CD4-positive, alpha-beta T cell treated with Interleukin-17A for 1 hour (primary cell): Measurements from ENCODE around the gene IRX1.

Experiments
- DNase-seq: peaks from one replicate; pipeline ENCODE4 v3.0.0-alpha.2; 2020

Gene IRX1

DNA sequence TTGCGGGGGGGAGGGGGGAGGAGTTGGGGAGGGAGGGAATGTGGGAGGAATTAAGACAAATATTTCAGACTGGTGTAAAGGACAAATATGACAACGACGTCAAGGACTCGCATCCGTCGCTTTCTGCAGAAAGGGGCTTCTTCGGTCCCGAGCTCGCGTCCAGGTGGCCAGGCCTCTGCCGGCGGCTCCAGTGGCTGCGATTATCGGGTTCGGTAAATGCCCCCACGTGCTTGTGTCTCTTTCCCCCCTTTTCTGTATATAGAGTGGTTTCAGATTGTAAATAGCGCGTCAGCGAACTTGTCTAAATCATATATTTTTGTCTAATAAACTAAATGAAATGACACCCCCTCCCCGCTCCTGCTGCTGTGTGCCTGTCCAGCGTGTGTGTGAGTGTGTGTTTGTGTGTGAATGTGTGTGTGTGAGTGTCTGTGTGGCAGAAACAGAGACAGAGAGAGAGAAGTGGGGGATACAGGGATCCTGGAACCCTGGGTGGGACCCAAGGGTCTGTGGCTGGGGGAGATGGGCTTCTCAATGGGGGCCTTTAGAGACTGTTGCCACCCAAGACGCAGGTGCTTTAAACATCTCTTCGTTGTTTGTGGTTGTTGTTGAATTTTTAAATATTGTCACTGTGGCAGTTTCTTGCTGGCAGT lies 5.6 kb downstream of the IRX1 start:
- no peak for DNase-seq

- no peak for DNase-seq
Measured at GRCh38 chr5:3601911-3602782, 6.5 kb downstream of the IRX1 start.

DNA sequence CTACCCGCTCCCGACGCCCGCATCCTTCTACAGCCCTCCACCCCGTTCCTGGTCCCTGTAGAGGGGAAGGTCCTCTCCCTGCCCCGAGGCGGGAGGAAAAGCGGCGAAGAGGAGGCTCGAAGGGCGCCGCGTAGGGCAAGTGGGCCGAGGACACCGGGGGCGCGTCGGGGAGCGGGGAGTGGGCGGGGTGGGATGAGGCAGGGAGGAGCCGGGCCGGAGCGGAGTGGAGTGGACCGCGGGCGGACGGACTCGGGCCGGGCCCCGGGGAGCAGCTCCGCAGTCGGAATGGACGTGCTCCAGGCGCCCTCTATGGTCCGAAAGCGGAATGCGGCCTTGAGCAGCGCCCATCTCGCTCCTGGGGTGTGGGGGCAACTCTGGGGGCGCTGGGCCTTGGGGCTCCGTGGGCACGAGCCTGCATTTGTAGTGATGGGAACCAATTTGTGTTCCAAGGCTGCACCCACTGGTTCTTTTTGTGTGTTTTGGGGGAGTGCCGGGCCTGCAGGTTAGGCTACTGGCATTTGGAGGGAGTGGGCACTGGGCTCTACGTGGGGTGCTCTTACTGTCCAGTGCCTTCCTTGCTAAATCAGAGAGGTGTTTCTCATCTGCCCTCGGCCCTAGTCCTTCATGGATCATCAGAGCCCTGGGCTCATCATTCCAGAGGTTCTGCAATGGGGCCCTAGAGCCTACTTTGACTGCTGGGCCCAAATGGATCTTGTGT lies 7.3 kb downstream of the IRX1 start:
- no peak for DNase-seq

DNA sequence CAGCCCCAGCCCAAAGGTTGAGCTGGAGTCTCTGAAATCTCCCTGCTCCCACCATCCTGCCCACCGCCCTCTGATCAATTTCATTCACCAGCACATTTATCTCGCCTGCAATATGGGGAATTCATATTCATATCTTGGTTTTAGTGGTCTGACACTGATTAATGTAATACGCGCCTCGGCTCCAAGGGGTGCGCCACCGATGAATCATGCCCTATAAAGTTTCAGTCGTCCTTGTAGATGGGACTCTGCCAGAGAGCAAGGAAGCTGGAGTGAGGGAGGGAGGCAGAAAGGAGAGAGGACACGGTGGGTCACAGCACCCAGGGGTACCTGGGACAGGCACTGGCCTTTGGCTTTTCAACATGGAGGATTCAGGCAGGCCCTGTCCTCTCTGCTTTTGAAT lies 8.9 kb downstream of the IRX1 start:
- DNase-seq = no peak

DNA sequence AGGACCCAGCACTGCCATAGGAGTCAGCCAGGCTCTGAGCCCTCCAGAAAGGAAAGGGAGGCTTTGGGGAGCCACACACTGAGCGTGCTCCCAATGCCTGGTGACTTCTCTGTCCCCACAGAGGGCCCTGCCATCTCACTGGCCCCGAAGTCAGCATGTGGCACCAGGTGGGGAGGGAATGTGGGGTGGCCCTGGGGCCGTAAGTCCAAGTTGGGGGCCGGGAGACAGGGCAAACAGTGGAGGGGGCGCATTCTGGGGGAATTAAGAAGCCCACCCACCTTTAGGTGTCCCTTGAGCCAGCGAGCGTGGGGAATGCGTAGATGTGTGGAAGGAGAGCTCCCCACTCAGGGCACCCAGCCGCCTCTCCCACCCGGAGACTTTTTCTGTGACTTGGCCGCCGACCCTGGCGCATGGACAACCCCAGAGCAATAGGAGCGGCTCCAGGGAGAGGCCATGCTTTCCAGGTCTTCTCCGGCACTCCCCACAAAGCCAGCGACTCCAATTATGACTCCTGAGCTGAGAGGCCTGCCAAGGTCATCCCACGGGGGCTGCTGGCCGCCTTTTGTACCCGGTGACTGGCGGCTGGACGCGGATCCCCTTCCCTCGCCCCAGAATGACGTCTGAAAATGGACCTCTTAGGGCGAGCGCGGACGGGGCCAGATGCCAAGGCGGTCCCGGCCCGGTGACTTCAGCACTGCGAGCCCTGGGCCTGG lies 9.8 kb downstream of the IRX1 start:
- no peak for DNase-seq

- no peak for DNase-seq
Measured at GRCh38 chr5:3606121-3606831, 10.6 kb downstream of the IRX1 start.

GRCh38 chr5:3607541-3608181 lies 12.0 kb downstream of the IRX1 start:
- no peak for DNase-seq

DNA sequence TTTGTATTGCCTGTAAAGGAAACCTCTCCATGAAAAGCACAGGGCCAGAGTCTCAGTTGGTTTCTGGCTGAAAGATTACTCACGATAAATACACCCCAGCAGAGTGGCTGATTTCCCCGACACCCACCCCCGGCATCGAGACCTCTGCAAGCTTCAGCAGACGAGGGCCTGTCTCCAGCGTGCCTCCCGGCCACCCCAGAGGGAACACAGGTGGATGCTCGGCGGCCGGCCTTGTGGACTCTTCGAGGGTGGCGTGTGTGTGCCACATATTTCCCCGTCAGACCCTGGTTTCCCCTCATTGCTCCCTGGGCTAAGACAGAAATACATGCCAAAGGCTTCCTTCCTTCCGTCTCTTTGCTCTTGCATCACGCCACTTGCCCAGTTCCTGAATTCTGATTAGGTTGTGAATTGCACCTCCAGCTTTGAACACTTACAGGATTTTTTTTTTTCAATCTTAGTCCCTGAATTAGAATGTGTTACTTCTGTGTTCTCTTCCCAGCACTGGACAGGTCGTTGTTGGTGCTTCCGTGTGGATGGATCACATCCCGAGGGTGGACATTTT lies 13.6 kb downstream of the IRX1 start:
- no peak for DNase-seq

DNA sequence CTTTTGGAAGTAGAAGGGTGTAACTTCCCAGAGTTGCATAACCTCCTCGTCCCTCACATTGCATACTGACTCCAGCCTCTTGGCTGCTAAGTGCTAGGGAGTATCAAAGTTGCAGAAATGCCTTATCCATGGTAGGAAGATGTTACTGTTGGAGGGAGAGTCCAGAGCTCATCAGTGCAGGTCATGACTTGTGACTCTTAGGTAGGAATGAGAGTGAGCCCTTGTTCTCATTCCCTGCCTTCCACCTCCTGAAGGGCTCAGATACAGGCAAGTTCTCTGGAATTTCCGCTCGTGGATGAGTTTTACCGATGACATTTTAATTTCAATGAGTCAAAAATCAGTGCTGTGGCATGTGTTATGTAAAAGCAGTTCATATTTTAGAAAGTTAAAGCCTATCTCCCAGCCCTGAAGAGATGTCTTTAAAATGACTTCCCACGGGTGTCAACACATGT lies 17.0 kb downstream of the IRX1 start:
- DNase-seq = no peak

DNA sequence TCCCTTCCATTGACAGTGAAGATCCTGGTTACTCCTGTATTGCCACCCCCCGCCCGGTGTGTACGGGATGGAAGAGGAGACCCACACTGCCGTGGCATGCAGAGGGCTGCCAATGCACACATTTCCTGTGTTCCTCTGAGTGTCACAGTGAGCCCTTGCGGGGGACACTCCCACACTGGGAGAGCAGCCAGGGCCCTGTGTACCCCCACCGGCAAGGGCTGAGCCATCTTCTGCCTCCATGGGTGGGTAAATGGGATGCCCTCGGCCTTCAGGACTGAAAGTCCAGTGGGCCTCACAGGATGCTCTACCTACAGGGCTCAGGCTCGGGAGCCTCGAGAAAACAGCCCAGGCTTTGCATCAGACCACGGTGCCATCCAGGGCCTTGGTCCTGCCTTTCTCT lies 18.1 kb downstream of the IRX1 start:
- no peak for DNase-seq

- no peak for DNase-seq
Measured at GRCh38 chr5:3615217-3615616, 19.6 kb downstream of the IRX1 start.

GRCh38 chr5:3615829-3616228 lies 20.2 kb downstream of the IRX1 start:
- no peak for DNase-seq

GRCh38 chr5:3619579-3619978 lies 23.9 kb downstream of the IRX1 start:
- DNase-seq = no peak

DNA sequence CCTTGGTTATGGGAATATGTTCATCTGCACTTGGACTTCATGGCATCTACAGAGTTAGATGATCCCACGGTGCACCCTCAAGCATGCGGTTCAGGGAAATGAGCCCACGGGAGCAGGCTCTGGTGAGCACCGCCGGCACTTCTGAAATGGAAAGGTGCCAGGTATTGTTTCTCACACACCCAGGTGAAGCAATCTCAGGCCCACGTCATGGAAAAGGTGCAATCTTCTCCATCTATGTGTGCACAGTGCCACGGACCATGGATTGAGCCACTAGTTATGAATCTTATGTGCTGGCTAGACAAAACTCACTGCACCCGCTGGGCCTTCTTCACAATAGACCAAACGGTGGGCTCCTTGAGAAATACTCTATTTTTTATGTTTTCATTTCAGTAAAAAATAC lies 27.3 kb downstream of the IRX1 start:
- no peak for DNase-seq

DNA sequence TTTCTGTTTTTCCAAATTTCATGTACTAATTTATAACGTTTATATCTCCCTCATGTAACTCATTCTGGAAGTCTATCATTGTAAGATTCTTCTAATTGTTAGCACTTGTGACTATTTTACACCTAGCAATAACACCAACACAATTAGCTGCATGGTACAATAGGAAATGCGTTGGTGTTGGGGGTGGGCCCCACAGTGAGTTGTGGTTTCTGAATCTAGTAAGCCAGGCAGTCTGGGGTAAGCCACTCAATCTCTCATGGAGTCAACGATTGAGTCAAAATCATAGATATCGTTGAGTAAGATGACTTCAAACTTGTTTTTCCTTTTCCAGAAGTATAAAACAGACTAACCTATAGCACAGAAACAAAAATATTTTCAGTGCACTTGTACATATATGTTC lies 30.0 kb downstream of the IRX1 start:
- no peak for DNase-seq

DNA sequence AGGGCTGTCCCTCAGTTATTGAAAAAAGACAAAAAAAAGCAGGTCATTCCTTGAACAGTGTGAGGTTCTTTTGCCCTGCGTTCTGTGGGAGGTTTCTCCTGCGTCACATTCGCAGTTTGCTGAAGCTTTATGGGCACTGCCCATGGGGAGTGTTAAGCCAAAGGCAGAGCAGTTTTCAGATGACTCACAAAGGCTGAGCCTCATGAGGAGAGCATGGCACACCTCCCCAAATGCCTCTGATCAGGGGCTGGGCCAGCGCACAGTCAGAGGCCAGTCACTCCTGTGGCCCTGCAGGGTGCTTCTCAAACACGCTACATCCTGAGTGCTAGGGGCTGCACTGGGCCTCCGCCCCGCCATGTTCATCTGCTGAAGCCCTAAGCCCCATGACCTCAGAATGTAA lies 38.4 kb downstream of the IRX1 start:
- DNase-seq = no peak

DNA sequence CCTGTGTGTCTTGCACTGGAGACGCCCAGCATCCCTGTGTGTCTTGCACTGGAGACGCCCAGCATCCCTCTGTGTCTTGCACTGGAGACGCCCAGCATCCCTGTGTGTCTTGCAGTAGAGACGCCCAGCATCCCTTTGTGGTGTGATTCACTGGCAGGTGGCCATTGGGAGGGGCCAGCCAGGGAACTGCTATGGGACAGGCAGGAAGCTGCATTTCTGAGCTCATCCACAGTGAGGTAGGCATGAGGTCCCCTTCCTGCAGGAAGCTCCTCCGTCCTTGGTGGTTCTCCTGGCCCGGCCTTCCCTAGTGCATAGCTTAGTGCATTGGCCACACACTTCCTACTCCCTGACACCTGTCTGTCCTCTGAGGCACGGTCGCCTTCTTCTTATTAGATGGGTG lies 43.5 kb downstream of the IRX1 start:
- DNase-seq = no peak

DNA sequence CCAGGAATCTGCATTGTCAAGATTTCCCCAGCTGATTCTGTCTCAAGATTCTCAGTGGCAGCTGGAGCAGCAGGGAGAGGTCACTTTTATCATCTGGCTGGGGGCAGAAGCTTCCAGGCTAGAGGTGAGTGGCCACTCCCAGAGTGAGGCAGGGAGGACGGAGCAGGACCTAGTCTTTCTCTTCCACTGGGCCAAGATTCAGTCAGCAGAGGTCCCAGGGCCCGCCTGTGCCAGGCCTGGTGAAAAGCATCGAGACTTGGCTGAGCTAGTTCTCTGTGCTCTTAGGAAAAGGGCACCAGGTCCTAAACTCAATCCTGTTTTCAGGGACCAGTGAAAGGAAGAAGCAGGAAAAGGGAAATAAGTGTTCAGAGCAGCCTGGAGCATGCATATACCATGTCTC lies 46.6 kb downstream of the IRX1 start:
- no peak for DNase-seq

DNA sequence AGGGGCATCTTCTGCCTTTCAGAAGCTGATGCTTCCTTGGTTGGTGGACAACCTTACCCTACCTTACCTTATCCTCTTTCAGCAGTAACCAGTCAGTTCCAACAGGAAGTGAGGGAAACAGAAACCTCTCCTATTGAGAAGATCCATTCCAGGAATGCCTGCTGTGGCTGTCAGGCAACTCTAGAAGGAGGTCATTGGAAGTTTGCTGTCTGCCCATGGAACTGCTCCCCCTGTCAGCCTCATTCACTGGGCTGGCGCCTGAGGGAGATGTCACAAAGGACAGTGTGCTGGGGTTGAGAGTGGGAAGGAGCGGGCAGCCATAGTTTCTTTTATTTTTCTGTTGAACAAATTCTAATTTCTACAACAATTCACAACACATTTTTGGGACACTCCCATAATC lies 54.7 kb downstream of the IRX1 start:
- no peak for DNase-seq

DNA sequence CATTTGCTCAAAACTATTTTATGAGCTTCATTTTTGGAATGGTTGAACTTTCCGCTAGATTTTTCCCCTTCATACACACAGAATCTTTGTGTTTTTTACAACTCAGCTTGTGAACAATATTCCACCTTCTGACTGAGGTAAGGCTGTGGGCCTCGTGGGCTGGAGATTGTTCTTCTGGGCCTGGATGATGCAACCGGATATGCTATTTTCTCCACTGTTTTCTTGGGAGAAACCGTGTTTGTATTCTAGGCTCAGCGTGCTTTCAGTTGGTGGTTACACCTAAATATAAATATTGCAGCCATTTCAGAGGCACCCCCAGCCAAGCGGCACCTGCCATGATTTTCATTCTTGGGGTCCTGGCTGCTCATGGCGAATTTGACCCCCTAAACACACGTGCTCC lies 55.2 kb downstream of the IRX1 start:
- no peak for DNase-seq
